Activated T-helper 1 cell treated with Interleukin-2 at 50 U/mL for 16 hours (primary cell): Measurements from ENCODE around the gene DSG1.
"Not testable (repeated sequence)": the region's sequence is repeated elsewhere in the genome, so short reads cannot be mapped to it uniquely, and the experiment has no call there.

Experiments used
- DNase-seq: peaks from one replicate; pipeline ENCODE4 v3.0.0-alpha.2; 2020; ENCODE audit warnings: low read depth

DSG1 gene

GRCh38 chr18:31353336-31353735, 35.4 kb downstream of the DSG1 start:
- DNase-seq, result not testable (repeated sequence)

GRCh38 chr18:31354990-31355389, 37.0 kb downstream of the DSG1 start:
- DNase-seq, result no peak

DNA sequence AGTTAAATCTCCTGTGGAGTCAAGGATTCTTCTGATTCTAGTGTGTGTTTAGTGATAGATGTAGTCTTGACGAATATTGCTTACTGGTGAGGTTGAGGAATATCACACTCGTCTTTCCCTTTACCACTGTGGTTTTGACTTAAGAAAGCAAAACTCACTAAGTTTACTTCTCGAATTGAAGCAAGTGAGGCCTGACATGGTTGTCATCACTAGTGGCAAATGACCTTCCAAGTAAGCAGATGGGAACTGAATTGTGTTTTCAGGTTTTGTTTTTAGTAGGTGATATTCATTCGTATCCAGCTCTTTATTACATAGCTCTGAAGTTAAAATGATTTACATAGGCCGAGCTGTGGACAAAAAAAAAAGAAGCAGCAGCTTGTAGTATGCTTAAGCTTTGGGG, 38.1 kb downstream of the DSG1 start:
- no peak for DNase-seq

- no peak for DNase-seq
These were observed 46.2 kb downstream of the DSG1 start for GRCh38 chr18:31364190-31364589.

DNA sequence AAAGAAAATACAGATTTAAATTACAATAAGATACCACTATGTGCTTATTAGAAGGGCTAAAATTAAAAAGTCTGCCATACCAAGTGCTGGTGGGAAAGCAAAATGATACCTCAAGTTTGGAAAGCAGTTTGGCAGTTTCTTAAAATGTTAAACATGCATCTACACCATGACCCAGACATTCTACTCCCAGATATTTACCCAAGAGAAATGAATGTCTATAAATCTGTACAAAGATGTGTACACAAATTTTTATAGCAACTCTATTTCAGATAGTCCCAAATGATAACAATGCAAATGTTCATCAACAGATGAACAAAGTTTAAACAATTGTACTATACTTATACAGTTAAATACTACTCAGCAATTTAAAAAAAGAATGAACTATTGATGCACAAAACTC, 51.5 kb downstream of the DSG1 start:
- no peak for DNase-seq

- DNase-seq, result no peak
These were observed 54.0 kb downstream of the DSG1 start for GRCh38 chr18:31371989-31372388.

DNA sequence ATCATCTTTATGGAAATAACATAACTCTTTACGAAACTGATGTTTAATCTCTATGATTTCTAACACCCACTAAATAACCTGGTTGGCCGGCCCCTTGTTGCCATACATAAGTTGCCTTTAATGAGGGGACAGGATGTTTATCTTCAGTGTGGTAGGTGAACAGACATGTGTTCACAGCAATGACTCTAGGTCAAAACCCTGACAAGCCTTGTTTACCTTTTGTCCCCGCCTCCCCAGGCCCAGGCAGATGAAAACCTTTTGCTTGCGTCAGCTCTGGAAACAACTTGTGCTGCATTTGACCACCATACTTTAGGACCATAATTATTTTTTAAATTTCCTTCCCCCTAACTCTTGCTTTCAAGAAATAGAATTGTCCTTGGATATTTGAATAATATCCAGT, 55.7 kb downstream of the DSG1 start:
- DNase-seq, result no peak

DNA sequence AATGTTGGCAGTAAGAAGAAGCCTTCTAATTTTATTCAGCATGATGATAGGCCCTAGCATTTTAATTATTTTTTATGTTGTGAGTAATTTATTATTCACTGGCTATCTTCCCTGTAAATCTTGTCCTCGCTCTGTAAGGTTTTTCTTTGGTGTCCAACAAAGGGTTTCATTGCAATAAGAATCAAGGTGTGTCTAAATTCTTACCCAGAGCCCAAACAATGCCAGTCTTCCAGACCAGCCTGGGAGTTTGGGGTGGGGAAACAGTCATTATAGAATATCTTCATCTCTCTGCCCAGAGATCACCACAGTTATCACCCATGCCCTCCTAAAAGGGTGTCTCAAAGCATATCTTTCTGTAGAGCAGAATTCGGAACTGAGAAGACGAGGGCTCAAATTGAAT, 58.5 kb downstream of the DSG1 start, which contains the start of gene DSG4:
Gene DSG4 (plus strand): TSS at position 301 of the 400 bp plus-strand sequence. CDS start 135 bp downstream, outside the sequence.
- DNase-seq, result no peak

- no peak for DNase-seq
These were observed 63.0 kb downstream of the DSG1 start for GRCh38 chr18:31380912-31381311.

- no peak for DNase-seq
These were observed 64.1 kb downstream of the DSG1 start for GRCh38 chr18:31382107-31382506.

DNA sequence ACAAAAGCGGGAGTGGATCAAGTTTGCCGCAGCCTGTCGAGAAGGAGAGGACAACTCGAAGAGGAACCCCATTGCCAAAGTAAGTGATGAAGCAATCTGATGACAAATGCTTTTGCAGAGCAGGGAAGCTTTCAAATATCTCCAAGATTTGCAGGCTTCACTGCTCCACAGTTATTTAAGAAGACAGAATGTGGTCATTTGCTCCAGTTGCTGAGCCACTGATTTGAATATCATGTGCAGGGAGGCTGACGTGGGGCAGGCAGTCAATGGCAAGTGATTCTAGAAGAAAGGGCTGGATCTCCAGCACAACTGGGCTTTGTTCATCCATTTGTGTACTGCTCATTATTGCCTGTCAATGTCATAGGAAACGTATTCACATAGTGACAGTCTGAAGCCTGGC, 68.8 kb downstream of the DSG1 start:
- no peak for DNase-seq

DNA sequence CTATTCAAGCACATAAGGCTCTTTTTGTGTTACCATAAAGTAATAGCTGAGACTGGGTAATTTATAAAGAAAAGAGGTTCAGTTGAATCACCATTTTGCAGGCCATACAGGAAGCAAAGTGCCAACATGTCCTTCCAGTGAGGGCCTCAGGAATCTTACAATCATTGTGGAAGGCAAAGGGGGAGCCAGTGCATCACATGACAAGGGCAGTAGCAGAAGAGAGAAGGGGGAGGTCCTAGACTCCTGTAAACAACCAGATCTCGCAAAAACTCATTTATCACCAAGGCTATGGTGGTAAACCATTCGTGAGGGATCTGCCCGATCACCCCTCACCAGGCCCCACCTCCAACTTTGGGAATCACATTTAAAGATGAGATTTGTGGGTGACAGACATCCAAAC, 75.3 kb downstream of the DSG1 start:
- no peak for DNase-seq

GRCh38 chr18:31396796-31397612, 79.0 kb downstream of the DSG1 start:
- DNase-seq, result no peak

DNA sequence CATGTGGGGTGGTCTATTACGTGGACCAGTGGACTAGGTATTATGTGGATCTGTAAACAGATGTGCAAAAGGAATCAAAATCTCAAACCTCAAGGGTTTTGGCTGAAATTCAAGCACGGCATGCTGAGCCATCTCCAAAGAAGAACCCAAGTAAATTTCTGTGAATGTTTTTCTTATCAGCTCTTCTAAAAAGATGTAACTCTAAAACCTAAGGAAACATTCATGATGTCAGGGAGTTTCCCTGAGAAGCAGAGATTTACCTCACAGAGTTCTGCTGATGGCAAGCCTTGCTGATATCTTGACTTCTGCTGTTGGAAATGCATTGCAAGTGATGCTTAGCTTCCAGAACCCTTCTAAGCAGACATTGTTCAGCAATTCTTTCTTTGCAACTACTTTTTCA, 80.2 kb downstream of the DSG1 start:
- DNase-seq, result no peak

DNA sequence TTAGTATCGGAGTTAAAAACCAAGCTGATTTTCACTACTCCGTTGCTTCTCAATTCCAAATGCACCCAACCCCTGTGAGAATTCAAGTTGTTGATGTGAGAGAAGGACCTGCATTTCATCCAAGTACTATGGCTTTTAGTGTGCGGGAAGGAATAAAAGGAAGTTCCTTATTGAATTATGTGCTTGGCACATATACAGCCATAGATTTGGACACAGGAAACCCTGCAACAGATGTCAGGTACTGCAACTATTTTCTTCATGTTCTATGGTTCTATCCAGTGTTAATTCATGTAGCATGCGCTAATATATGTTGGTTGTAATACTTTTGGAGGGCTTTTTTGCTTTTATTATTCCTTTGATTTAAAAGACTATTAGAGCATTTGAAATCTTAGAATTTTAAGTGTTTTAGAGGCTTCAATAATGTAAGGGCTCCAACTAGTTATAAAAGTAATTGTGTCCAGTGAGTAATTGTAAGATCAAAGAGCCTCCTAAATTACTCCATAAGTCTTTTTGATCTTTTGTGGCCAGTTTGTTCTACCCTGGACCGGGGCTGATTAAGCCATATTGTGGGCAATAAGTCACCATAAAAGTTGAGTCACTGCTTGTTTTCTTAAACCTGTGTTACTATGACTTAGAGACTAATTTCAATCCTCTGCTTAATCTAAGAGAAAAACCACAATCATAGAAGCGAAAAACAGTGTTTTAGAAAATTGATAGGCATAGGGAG, 81.5 kb downstream of the DSG1 start:
- DNase-seq, result no peak

GRCh38 chr18:31401156-31402025, 83.4 kb downstream of the DSG1 start:
- no peak for DNase-seq

DNA sequence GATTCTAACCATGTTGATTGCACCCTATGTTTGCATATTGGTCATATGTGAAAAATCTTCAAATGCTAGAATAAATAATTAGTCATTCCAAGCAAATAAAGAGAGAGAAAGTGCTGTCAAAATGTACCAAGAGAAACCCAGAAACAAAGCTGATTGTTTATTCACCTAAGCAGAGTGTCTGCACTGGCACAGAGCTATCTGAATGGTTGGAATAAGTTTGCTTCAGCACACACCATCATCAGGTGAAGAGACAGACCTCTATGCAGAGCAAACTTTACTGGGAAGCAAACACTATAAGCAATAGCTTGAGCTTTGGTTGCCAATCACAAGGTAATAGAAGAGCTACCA, 84.0 kb downstream of the DSG1 start:
- DNase-seq, result no peak

DNA sequence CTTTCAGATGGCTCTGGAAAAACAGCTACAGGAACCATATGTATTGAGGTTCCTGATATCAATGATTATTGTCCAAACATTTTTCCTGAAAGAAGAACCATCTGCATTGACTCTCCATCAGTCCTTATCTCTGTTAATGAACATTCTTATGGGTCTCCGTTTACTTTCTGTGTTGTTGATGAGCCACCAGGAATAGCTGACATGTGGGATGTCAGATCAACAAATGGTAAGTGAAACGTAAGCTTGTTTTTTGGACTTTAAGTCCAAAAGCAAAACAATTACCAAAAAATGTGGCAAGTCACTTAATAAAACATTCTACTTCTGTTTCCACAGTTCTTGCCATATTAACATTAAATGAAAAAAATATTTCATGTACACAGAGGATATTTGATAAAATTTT, 85.4 kb downstream of the DSG1 start:
- DNase-seq, result no peak
